ENCODE measurements around the gene EEPD1.

The EEPD1 gene

DNA sequence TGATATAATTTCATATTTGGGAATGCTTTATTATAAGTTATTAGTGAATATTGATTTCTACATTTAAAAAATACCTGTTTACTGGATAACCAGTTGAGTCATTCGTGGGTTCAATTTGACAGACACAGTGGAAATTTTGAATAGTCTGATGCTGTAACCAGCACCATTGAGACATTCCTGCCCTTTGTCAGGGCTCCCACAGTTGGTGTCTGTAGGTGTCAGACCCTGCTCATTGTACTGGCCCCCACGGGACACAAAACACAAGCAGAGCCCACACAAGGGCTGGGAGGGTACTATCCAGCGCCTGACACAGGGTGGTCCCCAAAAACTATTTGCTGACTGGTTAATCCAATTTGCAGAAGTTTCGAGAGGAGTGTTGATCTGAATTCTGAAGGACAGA is 35.9 kb downstream of the EEPD1 start:
- DNase-seq (ENCODE audit: low read depth in 1 of 2, low spot score in 1 of 2): no peak

DNA sequence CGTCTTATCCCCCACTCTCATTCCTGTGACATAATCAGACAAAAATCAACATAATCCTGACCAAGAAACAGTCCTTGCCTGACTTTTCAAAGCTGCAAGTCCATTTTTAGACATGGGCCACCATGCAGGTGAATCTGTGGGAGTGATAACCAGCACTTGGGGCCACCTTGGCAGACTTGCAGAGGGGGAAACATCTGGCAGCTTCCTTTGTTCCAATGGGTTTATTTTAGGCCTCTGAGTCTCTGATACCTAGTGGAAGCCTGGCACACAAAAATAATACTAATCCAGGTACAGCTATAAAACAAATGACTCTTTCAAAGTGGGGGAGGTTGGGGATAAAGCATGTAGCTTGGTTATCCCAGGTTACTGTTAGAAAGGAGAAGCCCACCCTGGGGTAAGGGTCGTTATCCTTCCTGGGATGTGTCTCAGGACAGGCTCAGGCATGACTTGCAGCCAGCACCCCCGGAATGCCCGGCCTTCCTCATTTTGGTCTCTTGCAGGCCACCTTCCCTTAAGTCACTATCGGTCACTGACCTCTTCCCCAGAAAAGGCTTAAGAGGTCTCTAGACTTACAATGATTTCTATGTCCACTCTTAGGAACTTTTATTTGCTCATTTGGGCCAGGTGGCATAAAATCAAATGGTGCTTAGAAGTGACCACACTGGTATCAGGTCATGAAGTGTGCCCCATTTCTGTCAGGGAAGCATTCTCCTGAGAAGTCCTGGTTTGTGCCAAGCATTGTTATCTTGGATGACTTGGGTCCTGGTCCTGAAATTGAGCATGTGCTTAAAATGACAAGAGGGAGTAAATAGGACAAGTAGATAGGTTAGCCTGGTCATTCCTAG is 37.6 kb downstream of the EEPD1 start:
- no peak for DNase-seq (ENCODE audit: low read depth in 1 of 2, low spot score in 1 of 2)

DNA sequence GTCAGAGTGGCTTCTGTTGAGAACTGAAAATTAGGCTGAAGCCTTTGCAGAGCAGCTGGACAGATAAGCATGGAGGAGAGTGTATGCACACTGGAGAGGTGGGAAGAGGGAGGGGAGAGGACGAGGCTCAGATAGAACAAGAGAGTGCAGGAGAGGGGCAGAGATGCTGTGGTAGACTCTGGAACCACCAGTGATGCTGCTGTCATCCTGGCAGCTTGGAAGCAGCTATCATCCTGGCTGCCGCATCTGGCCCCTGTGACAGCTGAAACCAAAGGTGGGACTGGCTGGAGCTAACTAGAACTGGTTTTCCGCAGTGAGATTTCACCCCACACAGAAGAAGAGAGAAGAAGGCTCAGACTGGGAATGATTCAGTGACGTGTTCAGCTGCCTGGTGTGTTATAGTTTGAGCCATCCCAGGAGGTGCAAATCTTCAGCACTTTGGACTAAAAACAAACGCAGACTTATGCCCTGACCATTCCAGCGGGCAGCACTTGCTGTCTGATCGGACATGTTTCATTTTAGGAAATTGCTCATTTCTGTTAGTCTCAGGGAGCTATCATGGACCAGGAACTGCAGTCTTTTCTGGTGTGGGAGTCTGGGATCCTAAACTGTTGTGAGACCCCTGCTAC is 38.4 kb downstream of the EEPD1 start:
- DNase-seq (ENCODE audit: low read depth in 1 of 2, low spot score in 1 of 2): no peak

DNA sequence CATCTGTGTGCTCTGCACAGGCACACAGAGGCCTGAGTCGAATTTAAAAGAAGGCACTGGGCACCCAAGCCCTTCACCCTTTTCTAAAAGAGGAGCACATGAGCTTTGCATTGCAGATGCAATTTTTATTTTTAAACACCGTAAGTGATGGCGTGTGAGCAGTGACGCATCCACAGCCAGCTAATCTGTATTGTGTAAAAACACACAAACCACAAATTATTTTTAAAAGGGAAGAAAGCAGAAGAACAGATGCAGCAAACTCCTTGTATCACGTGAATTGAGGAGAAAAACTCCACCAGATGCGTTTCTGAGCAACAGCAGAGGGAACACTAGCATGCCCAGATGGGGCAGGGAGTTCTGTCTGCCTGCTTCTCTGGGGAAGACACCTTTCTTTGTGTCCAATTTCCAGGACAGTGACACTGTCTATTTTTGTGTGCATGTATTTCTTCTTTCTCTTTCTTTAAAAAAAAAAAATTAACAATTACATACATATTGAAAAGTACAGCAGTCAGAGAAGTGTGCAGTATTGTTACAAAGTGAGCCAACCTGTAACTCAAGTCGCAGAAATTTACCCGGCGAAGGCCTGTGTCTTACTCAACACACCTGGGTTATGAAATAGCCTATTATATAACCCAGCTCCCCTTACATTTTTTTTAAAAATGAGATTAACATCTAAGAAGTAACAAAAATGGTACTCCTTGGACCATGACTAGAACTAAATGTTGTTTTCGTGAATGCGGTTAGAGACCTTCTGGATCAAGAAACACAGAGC is 39.2 kb downstream of the EEPD1 start:
- no peak for DNase-seq (ENCODE audit: low read depth in 1 of 2, low spot score in 1 of 2)

DNA sequence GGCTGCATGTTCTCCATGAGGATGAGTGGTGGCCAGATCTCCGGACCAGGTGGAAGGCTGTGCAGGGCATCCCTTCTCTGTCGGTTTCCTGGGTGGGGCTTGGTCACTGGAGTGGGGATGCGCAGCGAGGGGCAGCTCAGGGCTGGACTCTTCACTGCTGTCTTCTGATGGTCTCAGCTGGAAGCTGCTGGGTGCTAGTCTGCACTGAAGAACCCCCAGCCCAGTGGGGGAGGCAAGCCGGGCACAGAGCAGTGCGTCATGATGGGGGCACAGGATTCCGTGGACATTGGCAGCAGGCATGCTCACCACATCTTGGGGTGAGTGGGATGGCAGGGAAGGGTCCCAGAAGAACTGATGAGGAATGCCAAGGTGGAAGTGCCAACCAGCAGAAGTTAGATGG is 39.8 kb downstream of the EEPD1 start:
- DNase-seq (ENCODE audit: low read depth in 1 of 2, low spot score in 1 of 2): no peak

DNA sequence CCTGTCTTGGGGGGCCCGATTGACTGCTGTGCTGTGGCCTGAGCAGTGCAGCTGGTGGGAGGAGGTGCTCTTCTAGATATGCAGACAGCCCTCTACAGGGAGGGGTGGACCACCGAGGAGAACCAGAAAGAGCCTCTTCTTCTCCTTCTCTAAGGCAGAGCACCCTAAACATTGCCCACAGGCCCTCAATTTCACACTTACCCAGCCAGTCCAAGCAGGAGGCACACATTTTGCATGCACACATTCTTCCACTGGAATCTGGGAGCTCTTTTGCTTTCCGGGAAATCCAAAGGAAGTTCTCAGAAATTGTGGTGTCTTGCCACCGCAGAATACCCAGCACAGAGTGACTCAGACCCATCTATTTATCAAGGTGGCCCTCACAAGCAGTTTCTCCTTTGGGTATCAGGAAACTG is 45.8 kb downstream of the EEPD1 start:
- DNase-seq (ENCODE audit: low read depth in 1 of 2, low spot score in 1 of 2): no peak

DNA sequence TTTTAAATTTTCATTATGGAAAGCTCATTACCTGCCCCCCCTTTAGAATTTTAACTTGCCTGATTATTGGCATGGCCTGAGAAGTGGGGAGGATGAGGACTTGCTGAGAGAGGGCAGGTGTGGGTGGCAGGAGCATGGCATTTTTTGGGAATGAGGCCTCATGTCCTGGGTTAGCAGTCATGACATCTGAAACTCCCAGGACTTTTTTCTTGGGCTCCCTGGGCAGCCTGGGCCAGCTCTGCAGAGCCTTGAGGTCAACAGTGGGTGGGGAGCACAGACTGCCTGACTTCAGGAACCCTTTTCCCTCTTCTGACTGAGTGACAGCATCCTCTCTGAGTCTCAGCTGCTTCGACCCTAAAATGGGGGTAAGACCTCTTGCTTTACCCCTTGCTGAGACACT is 46.3 kb downstream of the EEPD1 start:
- DNase-seq (ENCODE audit: low read depth in 1 of 2, low spot score in 1 of 2): no peak

DNA sequence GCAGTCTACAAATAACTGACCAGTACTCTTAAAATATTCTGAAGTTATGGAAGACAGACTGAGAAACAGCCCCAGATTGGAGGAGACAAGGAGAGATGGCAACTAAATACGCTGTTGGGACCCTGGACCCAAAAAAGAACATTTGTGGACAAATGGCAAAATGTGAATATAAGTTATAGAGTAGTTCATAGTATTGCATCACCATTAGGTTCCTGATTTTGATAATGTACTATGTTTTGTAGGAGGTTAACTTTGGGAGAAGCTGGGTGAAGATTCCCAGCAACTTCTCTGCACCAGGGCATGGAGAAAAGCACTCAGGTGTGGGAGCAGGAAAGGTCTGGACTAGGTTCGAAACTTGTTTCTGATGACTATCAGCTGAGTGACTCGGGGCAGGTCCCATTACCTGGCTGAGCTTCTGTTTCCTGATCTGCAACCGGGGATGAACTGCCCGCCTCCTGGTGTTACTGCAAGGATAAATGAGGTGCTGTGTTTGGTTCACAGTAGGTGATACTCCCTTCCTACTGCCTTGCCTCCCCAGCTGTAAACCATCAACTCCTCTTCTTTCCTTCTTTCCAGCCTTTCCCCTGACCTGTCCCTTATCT is 48.2 kb downstream of the EEPD1 start:
- no peak for DNase-seq (ENCODE audit: low read depth in 1 of 2, low spot score in 1 of 2)

DNA sequence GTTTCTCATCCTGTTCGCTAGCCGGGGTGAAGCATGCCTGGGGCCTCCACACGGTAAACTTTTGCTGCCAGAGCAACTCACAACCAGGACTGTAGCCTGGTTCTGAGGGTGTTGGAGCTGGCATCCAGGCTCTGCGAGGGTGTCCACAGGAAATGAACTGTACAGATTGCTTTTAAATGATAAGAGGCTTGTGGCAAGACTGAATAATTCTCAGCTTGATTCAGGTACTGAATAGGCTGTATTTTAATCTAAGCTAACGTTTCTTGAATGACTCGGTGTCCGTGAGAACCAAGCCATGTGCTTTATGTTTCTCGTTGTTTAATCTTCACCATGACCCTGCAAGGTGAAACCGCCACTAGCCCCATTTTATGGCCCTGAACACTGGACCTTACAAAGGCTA is 49.3 kb downstream of the EEPD1 start:
- DNase-seq (ENCODE audit: low read depth in 1 of 2, low spot score in 1 of 2): no peak

DNA sequence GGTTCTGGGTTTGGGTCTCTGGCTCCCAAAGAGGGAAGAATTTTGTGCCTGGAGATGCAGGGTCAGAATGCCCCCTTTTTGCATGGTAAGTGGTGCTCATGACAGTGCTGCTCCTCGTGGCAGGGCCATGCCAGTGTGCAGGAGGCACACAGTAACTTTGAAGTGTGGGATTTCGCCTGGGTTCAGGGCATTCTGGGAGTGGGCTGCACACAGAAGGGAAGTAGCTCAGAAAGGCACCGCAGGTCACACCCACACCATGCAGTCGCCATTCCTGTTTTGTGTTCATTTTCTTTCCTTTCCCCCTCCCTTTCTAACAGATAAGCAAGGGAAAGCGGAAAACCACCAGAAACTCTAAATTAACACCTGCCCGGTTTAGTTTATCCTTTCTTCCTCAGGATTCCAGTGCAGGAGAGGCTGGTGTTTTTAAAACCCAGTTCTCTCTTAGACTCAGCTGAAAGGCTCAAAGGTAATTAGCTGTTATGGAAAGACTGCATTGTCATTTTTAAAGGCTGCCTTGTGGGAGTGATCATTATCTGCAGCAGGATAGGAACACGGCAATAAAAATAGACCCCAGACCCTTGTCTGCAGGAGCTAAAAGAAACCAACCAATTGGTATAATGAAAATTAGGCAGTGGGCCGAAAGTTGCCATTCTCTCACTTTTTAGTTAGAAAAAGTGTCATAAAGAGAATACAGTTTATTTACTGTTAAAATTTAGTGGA is 50.2 kb downstream of the EEPD1 start:
- DNase-seq (ENCODE audit: low read depth in 1 of 2, low spot score in 1 of 2): no peak

DNA sequence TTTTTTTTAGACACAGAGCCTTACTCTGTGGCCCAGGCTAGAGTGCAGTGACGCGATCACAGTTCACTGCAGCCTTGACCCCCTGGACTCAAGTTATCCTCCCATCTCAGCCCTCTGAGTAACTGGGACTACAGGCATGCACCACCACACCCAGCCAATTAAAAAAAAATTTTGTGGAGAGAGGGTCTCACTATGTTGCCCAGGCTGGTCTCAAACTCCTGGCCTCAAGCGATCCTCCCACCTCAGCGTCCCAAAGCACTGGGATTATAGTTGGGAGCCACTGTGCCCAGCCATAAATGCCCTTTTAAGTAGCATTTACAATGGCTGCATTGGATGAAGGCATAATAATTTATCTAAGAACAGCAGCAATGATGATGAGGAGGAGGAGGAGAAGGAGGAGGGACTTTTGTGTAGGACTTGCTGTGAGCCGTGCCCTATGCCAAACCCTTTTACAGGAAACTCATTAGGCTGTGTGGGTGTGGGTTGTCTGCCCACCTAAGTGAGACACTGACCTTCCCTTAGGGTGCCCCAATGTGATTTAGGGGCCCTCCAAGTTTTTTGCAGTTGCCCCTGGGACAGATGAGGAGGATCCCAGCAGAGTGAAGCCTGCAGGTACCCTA is 51.1 kb downstream of the EEPD1 start:
- no peak for DNase-seq (ENCODE audit: low read depth in 1 of 2, low spot score in 1 of 2)

DNA sequence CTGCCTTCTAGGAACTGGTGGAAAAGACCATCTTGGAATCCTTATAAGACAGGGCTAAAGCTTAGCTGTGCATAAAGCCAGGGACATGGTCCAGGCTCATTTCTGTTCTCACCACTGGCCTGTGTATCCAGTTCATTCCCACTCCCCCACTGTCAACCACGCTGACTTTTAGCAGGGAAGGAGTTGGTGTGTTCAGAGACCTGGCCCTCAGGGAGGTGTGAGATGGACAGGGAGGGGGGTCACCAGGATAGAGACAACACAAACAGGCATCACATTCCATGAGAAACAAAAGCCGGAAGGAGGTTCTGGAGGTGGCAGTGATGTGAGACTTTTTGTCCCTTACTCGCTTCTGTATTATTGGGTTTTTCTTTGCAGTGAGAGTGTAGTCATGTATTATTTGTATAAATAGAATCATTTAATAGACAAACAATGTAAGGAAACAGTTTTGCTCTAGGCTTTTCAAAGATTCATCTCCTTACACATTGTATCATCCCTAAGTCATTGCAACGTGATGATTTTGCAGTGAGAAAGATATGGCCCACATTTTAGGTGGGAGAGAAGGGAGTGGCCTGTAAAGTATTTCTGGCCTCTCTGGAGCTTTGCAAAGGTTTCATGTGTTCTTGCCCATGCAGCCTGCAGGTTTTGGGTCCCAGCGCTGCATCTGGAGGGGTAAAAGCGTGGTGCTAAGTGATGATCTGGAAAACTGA is 52.0 kb downstream of the EEPD1 start:
- no peak for DNase-seq (ENCODE audit: low read depth in 1 of 2, low spot score in 1 of 2)

DNA sequence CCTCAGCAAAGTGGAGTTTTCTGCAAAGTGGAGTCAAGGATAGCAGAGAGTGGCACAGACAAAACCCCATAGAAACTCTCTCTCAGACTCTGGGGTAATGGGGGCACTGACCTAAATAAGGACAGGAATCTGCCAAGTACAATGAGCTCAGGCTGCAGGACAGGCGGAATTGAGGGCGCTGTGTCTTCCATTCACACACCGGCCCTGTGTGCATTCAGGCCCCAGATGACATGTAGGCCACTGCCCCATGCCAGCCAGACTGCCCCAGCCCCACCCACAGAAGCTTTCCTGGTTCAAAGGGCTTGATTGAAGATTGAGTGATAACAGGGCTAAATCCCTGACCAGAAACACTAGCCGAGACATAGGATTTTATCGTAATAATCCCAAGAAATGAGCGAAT is 52.7 kb downstream of the EEPD1 start:
- DNase-seq (ENCODE audit: low read depth in 1 of 2, low spot score in 1 of 2): no peak

DNA sequence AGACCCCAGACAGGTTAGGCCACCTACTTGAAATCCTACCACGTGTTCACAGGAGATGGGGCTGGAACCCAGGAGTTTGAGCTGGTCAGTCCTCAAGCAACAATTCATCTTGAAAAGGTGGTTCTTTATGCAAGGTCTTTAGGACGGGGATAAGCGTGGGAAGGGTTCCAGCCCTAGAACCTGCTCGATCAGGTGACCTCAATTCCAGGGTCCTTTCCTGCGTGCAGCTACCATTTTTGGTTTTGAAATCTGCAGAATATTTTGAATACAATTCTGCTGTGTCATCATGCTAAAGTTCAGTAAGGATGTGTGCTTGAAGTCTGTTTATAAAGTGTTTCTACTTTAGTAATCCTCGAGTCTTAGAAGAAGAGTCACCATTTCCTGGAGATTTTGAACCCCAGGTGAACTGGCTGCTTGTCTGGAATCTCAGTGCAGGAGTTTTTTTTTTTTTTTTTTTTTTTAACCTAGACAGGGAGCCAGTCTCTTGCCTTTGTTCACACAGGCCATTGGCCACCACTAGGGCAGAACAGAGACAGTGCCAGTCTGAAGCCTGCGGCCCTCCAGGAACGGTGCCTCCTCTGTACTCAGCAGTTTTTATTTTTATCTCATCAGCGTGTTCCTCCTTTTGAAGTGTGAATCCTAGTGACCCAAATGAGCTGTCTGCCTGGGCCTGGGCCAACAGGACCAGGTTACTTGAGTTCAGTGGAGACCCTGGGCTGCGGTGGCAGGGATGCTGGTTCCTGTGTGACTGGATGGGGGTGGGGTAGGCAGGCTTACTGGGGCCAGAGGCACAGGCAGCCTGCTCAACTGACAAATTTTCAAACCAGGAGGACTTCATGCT is 54.6 kb downstream of the EEPD1 start:
- no peak for DNase-seq (ENCODE audit: low read depth in 1 of 2, low spot score in 1 of 2)

DNA sequence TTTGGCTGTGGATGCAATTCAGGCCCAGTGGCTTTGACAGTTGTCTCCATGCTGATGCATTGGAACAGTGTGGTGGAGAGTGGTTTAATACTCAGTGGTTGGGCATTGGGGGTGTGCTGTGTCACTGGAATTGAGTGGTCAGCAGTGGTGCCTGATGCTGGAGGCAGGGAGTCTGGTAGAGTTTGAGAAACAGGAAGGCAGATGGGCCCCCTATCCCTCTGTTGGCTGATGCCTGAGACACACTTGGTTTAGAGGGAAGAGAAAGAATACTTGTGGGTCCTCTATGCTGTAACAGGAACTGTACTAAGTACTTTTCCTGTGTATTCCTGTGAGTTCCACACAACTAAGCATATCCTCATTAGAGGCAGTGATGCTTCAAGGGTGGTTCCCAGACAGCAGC is 55.4 kb downstream of the EEPD1 start:
- DNase-seq (ENCODE audit: low read depth in 1 of 2, low spot score in 1 of 2): no peak

DNA sequence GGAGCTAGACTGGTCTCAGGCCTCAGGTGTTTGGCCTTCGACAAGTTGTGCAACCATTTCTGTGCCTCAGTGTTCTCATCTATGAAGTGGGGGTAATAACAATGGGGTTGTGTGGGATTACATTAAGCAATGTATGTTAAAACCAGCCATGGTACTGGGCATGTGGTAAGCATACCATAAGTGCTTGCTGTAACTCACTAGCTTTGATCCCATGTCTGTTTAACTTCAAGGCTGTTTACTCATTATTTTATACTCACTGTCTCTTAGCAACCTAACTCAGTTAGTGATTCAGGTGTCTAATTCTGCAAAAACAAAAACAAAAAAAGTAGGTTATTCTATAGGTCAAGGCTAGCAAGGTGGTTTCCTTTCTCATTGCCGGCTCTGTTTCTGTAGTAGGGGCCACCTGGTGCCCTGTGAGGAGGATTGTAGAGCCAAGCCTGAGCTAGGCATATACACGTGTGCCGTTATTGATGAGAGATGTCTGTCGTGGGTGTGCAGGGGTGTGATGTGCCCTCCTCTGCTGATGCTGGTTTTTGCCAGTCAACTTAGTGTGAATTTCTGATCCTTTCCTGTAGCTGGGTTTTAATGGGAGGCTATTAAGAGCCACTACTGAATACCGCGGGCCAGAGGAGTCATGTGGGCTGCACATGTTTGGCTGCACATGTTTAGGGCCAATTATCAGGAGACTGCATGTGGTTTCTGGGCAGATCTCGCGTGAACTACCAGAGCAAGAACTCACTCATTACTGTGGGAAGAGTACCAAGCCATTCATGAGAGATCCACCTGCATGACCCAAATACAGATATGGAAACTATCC is 56.2 kb downstream of the EEPD1 start:
- DNase-seq (ENCODE audit: low read depth in 1 of 2, low spot score in 1 of 2): no peak

DNA sequence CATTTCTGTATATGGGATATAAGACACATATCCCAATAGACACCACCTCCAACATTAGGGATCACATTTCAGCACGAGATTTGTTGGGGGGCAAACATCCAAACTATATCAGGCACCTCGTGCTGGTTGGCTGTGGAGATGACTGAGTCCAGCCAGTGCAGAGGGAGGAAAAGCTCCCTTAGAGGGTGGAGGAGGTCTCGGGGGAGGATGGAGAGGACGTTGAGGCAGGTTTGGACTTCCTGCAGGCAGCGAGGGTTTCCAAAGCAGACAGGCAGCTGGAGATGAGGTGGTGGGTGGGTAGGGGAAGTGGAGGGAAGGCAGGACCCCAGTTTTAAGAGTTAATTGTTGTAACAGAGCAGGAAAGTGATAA is 56.7 kb downstream of the EEPD1 start:
- DNase-seq (ENCODE audit: low read depth in 1 of 2, low spot score in 1 of 2): no peak

DNA sequence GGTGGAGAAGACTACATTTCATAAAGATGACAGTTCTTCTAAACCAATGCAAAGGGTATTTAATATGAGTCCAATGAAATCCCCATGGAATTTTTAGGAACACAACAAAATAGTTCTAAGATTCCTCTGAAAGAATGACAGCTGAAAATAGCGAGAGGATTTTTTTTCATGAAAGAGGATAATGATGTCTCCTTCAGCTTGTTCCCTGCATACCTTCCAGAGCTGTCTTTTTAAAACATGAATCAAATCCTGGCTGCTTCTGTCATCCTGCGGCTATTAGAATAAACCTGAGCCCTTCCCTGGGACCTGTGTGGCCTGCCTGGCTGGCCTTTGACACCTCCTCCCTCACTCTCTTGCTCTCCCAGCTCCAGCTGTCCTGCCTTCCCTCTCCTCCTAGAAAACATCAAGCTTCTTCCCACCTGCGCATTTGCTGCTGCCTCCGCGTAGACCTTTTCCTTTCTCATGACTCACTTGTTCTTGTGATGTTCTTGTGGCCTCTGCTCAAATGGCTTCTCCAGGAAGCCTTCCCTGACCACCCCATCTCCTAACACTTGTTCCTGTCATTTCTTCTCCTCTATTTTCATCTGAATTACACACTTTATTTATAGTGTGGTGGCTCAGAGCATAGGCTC is 57.4 kb downstream of the EEPD1 start:
- DNase-seq (ENCODE audit: low read depth in 1 of 2, low spot score in 1 of 2): no peak
